Heart left ventricle (tissue), 16 donors: Measurements from ENCODE around the gene RNF224. TPM values are rescaled to one million over a fixed set of nuclear protein-coding genes. Genes with fewer than 3 reads are reported as not detected.

ENCODE experiments used
- ATAC-seq, 4 donors: fragments of 200-7000 bp; cut with Tn5 transposase; one replicate each; pipeline ENCODE4 v1.9.1; 2020 to 2022; ENCODE audit warnings: moderate library complexity in 4 of 4, mild to moderate bottlenecking in 3 of 4, moderate number of reproducible peaks in 1 of 4
- DNase-seq, 5 donors: peaks; one replicate each; pipeline ENCODE4 v3.0.0-alpha.2; 2020
- H3K27ac ChIP-seq, 12 donors: fragments of 200-600 bp; sonication (generic) in 4 of 12; one replicate each; pipeline versions ENCODE4 v1.5.0 to v1.8.0; 2016 to 2022; ENCODE audit warnings: mild to moderate bottlenecking in 2 of 12
- H3K27me3 ChIP-seq, 9 donors: fragments of 200-600 bp; sonication (generic) in 2 of 9; one replicate each; pipeline versions ENCODE4 v1.5.1 to v1.8.0; 2016 to 2022; ENCODE audit warnings: mild to moderate bottlenecking in 3 of 9
- H3K36me3 ChIP-seq, 9 donors: fragments of 200-600 bp; sonication (generic) in 2 of 9; one replicate each; pipeline versions ENCODE4 v1.5.0 to v1.8.0; 2018 to 2022; ENCODE audit warnings: mild to moderate bottlenecking in 2 of 9
- H3K4me1 ChIP-seq, 12 donors: fragments of 200-600 bp; sonication (generic) in 4 of 12; one replicate each; pipeline versions ENCODE4 v1.5.0 to v1.8.0; 2016 to 2022; ENCODE audit warnings: mild to moderate bottlenecking in 3 of 12
- H3K4me3 ChIP-seq, 12 donors: fragments of 200-600 bp; sonication (generic) in 4 of 12; one replicate each; pipeline versions ENCODE4 v1.5.0 to v1.8.0; 2017 to 2022; ENCODE audit warnings: mild to moderate bottlenecking in 9 of 12, moderate library complexity in 4 of 12
- H3K9me3 ChIP-seq, 12 donors: fragments of 200-600 bp; sonication (generic) in 4 of 12; one replicate each; pipeline versions ENCODE4 v1.5.0 to v1.8.0; 2016 to 2022; ENCODE audit warnings: mild to moderate bottlenecking in 1 of 12
- CTCF ChIP-seq, 12 donors: fragments of 200-600 bp; sonication (generic) in 4 of 12; IDR thresholded peaks; one replicate each; pipeline versions ENCODE4 v1.5.0 to v1.8.0; 2018 to 2022; ENCODE audit warnings: antibody characterized with exemption in 12 of 12, mild to moderate bottlenecking in 5 of 12
- POLR2A ChIP-seq, 2 donors: fragments of 450-650 bp; IDR thresholded peaks; one replicate each; pipeline ENCODE4 v1.6.1; 2017; ENCODE audit warnings: antibody characterized with exemption in 2 of 2, mild to moderate bottlenecking in 2 of 2, moderate library complexity in 2 of 2
- WGBS, 4 donors: extraction: QIAGEN DNeasy Blood & Tissue Kit in 2 of 4; methylation state at CpG; one replicate each; pipeline versions ENCODE4 v1.1.5 to v1.1.7; 2013 to 2018; 5-methylcytosine and 5-hydroxymethylcytosine counted together
- intact Hi-C, 10 donors: fragments of 100-400 bp; cut with DNase I; formaldehyde crosslinking; loops; one replicate each; pipeline versions ENCODE4 v1.11.1 to v1.14.2; 2022
- polyA plus RNA-seq, 2 donors: library from polyadenylated mRNA; stranded (reverse); fragments of 200-250 nt; gene quantifications; one replicate each; pipeline ENCODE4 v1.2.3, GENCODE V29; 2013
- total RNA-seq, 9 donors: library from RNA; depleted of rRNA in 2 of 9; stranded (reverse); fragments of >200 nt in 2 of 9; fragmentation: NEBNext Ultra II Directional in 3 of 9; extraction: Animal tissue kit (Norgen Biotek cat#: 25700) in 3 of 9; gene quantifications; one replicate each; pipeline versions ENCODE4 v1.1.0 to v1.2.4, GENCODE V29; 2016 to 2023
- donor health status: ischemic (EF 13 %, LVEDD 7.1; RV severe dilation, severe dysfunction).
- donor health status: healthy with polysubstance abuse.
- donor health status: DM: no; HTN: yes; CAD: no.
- donor health status: DM: no; HTN: no; CAD: no.
- donor health status: ischemic (EF 25% LVEDD 6.9; RV normal size, moderate dysfunction).
- donor health status: ischemic (EF 25% LVEDD 5.7; RV mildly dilated, moderate dysfunction).
- donor health status: healthy.
- donor health status: DM: yes; HTN: yes; CAD: no.
- donor health status: ischemic (EF 35%, LVEDD 5.7; RV mildly dilated, moderate dysfunction).
- donor health status: nonischemic (EF 11% LVEDD 7.7; RV severe dilation, severe dysfunction).
- donor health status: DM: yes; HTN: yes; CAD: no.
- donor health status: PGD.
- donor health status: ischemic (EF 29% LVEDD 5.4; RV normal size, mild dysfunction).
- donor health status: nonischemic (EF 23%, LVEDD 6.1; RV moderate dilation, normal function).

Gene RNF224
- total and polyA plus RNA-seq, 11 donors: not detected

- TF ChIP-seq POLR2A (IDR thresholded peaks at IDR 0.05) (no peak), CTCF (IDR thresholded peaks at IDR 0.05) (no peak)
- peak overlapping the region; percentile 19 to 71 (median 64) for H3K4me3 ChIP-seq
- H3K4me1 ChIP-seq: peaks cover 6 to 81% (median 41%) of the 10 kb centered on the region in 12 donors
- no peaks in the 10 kb centered on the region for H3K9me3 ChIP-seq
- H3K27me3 ChIP-seq: no peaks in the 10 kb centered on the region
- intact Hi-C loops: no loop called here
- DNase-seq (peak; percentile 45 to 77 (median 56)), ATAC-seq (peak in 3 of 4 donors; percentile 6 to 21 (median 8))
- H3K36me3 ChIP-seq: peaks cover 0 to 24% (median 17%) of the 10 kb centered on the region in 9 donors
- H3K27ac ChIP-seq: peak overlapping the region; percentile 83 to 100 (median 98)
- 4 to 14% (median 6%) methylated on average over 15 to 54 of the region's 54 CpGs for WGBS, 4 donors
These were observed 50.9 kb downstream of the RNF224 start for GRCh38 chr9:137278061-137278701.

Other genes starting within 250 kb of the RNF224 start
Only the 30 nearest of the 32 such genes appear.
- gene PAXX, start 235.1 kb upstream of the RNF224 start, total RNA-seq: 10 to 100 TPM; 15.0 to 35.3 (median 19.4) TPM
- 10 to 100 TPM; 31.2 to 57.3 TPM for gene PAXX, start 235.1 kb upstream of the RNF224 start, polyA plus RNA-seq
- 10 to 100 TPM in 1 of 9 donors, 1 to 10 TPM in 8; 1.5 to 16.7 (median 5.0) TPM for gene CLIC3, start 230.9 kb upstream of the RNF224 start, total RNA-seq
- 10 to 100 TPM in 1 of 2 donors, 1 to 10 TPM in 1; 3.9 to 11.3 TPM for gene CLIC3, start 230.9 kb upstream of the RNF224 start, polyA plus RNA-seq
- gene ABCA2, start 199.3 kb upstream of the RNF224 start, total RNA-seq: 10 to 100 TPM; 19.1 to 44.3 (median 33.4) TPM
- gene ABCA2, start 199.3 kb upstream of the RNF224 start, polyA plus RNA-seq: 10 to 100 TPM; 13.1 to 30.6 TPM
- gene FUT7, start 195.4 kb upstream of the RNF224 start, total RNA-seq: under 1 TPM in 2 of 9 donors, not detected in 7; 0.15 to 0.48 TPM
- gene FUT7, start 195.4 kb upstream of the RNF224 start, polyA plus RNA-seq: under 1 TPM in 1 of 2 donors, not detected in 1; 0.17 TPM
- 100 to 1,000 TPM in 1 of 9 donors, 10 to 100 TPM in 8; 45.1 to 114 (median 55.1) TPM for gene NPDC1, start 181.3 kb upstream of the RNF224 start, total RNA-seq
- gene NPDC1, start 181.3 kb upstream of the RNF224 start, polyA plus RNA-seq: 10 to 100 TPM; 38.4 to 71.7 TPM
- gene ENTPD2, start 173.4 kb upstream of the RNF224 start, total RNA-seq: 1 to 10 TPM in 8 of 9 donors, under 1 TPM in 1; 0.85 to 2.9 (median 1.2) TPM
- 1 to 10 TPM in 1 of 2 donors, under 1 TPM in 1; 0.50 to 1.2 TPM for gene ENTPD2, start 173.4 kb upstream of the RNF224 start, polyA plus RNA-seq
- gene SAPCD2, start 156.9 kb upstream of the RNF224 start, total RNA-seq: 1 to 10 TPM in 1 of 9 donors, under 1 TPM in 8; 0.09 to 2.0 (median 0.20) TPM
- under 1 TPM; 0.15 to 0.22 TPM for gene SAPCD2, start 156.9 kb upstream of the RNF224 start, polyA plus RNA-seq
- 10 to 100 TPM in 4 of 9 donors, 1 to 10 TPM in 5; 5.9 to 15.1 (median 9.4) TPM for gene UAP1L1, start 150.0 kb upstream of the RNF224 start, total RNA-seq
- 10 to 100 TPM in 1 of 2 donors, 1 to 10 TPM in 1; 3.9 to 12.4 TPM for gene UAP1L1, start 150.0 kb upstream of the RNF224 start, polyA plus RNA-seq
- 10 to 100 TPM; 17.6 to 40.6 (median 21.7) TPM for gene MAN1B1, start 140.5 kb upstream of the RNF224 start, total RNA-seq
- 10 to 100 TPM; 26.7 to 29.5 TPM for gene MAN1B1, start 140.5 kb upstream of the RNF224 start, polyA plus RNA-seq
- 100 to 1,000 TPM in 8 of 9 donors, 10 to 100 TPM in 1; 96.6 to 137 (median 119) TPM for gene DPP7, start 112.8 kb upstream of the RNF224 start, total RNA-seq
- gene DPP7, start 112.8 kb upstream of the RNF224 start, polyA plus RNA-seq: 100 to 1,000 TPM; 112 to 260 TPM
- not detected for gene GRIN1, start 88.3 kb upstream of the RNF224 start, total RNA-seq
- gene GRIN1, start 88.3 kb upstream of the RNF224 start, polyA plus RNA-seq: under 1 TPM in 1 of 2 donors, not detected in 1; 0.10 TPM
- not detected for gene LRRC26, start 57.5 kb upstream of the RNF224 start, total RNA-seq
- gene LRRC26, start 57.5 kb upstream of the RNF224 start, polyA plus RNA-seq: not detected
- not detected for gene TMEM210, start 55.4 kb upstream of the RNF224 start, total RNA-seq
- gene TMEM210, start 55.4 kb upstream of the RNF224 start, polyA plus RNA-seq: not detected
- 10 to 100 TPM; 14.3 to 35.9 (median 28.9) TPM for gene ANAPC2, start 38.9 kb upstream of the RNF224 start, total RNA-seq
- 10 to 100 TPM; 26.6 to 33.4 TPM for gene ANAPC2, start 38.9 kb upstream of the RNF224 start, polyA plus RNA-seq
- 100 to 1,000 TPM in 2 of 9 donors, 10 to 100 TPM in 7; 46.0 to 123 (median 59.9) TPM for gene SSNA1, start 38.8 kb upstream of the RNF224 start, total RNA-seq
- gene SSNA1, start 38.8 kb upstream of the RNF224 start, polyA plus RNA-seq: 100 to 1,000 TPM; 120 to 161 TPM
- 10 to 100 TPM; 11.5 to 18.0 (median 16.6) TPM for gene TPRN, start 26.8 kb upstream of the RNF224 start, total RNA-seq
- 10 to 100 TPM; 12.5 to 16.7 TPM for gene TPRN, start 26.8 kb upstream of the RNF224 start, polyA plus RNA-seq
- gene TMEM203, start 21.9 kb upstream of the RNF224 start, total RNA-seq: 10 to 100 TPM; 30.8 to 43.7 (median 39.9) TPM
- 10 to 100 TPM; 49.8 to 52.0 TPM for gene TMEM203, start 21.9 kb upstream of the RNF224 start, polyA plus RNA-seq
- 1 to 10 TPM; 4.5 to 9.6 (median 6.1) TPM for gene NDOR1, start 21.8 kb upstream of the RNF224 start, total RNA-seq
- 1 to 10 TPM; 6.2 to 9.2 TPM for gene NDOR1, start 21.8 kb upstream of the RNF224 start, polyA plus RNA-seq
- gene RNF208, start 5.3 kb upstream of the RNF224 start, total RNA-seq: 10 to 100 TPM in 7 of 9 donors, 1 to 10 TPM in 2; 6.9 to 34.1 (median 22.5) TPM
- 10 to 100 TPM in 1 of 2 donors, 1 to 10 TPM in 1; 9.3 to 72.7 TPM for gene RNF208, start 5.3 kb upstream of the RNF224 start, polyA plus RNA-seq
- gene CYSRT1, start 2.3 kb upstream of the RNF224 start, total RNA-seq: under 1 TPM in 6 of 9 donors, not detected in 3; 0.22 to 0.61 (median 0.29) TPM
- gene CYSRT1, start 2.3 kb upstream of the RNF224 start, polyA plus RNA-seq: under 1 TPM; 0.14 to 0.27 TPM
- not detected for gene SLC34A3, start 3.4 kb downstream of the RNF224 start, total RNA-seq
- not detected for gene SLC34A3, start 3.4 kb downstream of the RNF224 start, polyA plus RNA-seq
- 100 to 1,000 TPM; 244 to 769 (median 456) TPM for gene TUBB4B, start 13.8 kb downstream of the RNF224 start, total RNA-seq
- gene TUBB4B, start 13.8 kb downstream of the RNF224 start, polyA plus RNA-seq: 100 to 1,000 TPM; 705 to 900 TPM
- under 1 TPM in 2 of 9 donors, not detected in 7; 0.23 to 0.31 TPM for gene STPG3, start 23.8 kb downstream of the RNF224 start, total RNA-seq
- under 1 TPM in 1 of 2 donors, not detected in 1; 0.61 TPM for gene STPG3, start 23.8 kb downstream of the RNF224 start, polyA plus RNA-seq
- 10 to 100 TPM; 32.5 to 55.5 (median 38.1) TPM for gene NELFB, start 27.8 kb downstream of the RNF224 start, total RNA-seq
- 10 to 100 TPM; 31.4 to 77.8 TPM for gene NELFB, start 27.8 kb downstream of the RNF224 start, polyA plus RNA-seq
- 10 to 100 TPM; 14.0 to 46.4 (median 18.5) TPM for gene TOR4A, start 50.2 kb downstream of the RNF224 start, total RNA-seq
- gene TOR4A, start 50.2 kb downstream of the RNF224 start, polyA plus RNA-seq: 10 to 100 TPM in 1 of 2 donors, 1 to 10 TPM in 1; 6.6 to 16.3 TPM
- 10 to 100 TPM in 5 of 9 donors, 1 to 10 TPM in 4; 6.4 to 15.8 (median 10.3) TPM for gene NRARP, start 74.8 kb downstream of the RNF224 start, total RNA-seq
- 1 to 10 TPM; 1.6 to 4.2 TPM for gene NRARP, start 74.8 kb downstream of the RNF224 start, polyA plus RNA-seq
- 10 to 100 TPM in 2 of 9 donors, 1 to 10 TPM in 7; 4.1 to 12.9 (median 8.6) TPM for gene EXD3, start 195.7 kb downstream of the RNF224 start, total RNA-seq
- 10 to 100 TPM in 1 of 2 donors, 1 to 10 TPM in 1; 5.6 to 15.2 TPM for gene EXD3, start 195.7 kb downstream of the RNF224 start, polyA plus RNA-seq
- gene NOXA1, start 195.9 kb downstream of the RNF224 start, total RNA-seq: 1 to 10 TPM in 8 of 9 donors, under 1 TPM in 1; 0.81 to 5.5 (median 2.7) TPM
- gene NOXA1, start 195.9 kb downstream of the RNF224 start, polyA plus RNA-seq: 1 to 10 TPM in 1 of 2 donors, under 1 TPM in 1; 0.44 to 4.1 TPM
- gene ENTPD8, start 213.9 kb downstream of the RNF224 start, total RNA-seq: not detected
- gene ENTPD8, start 213.9 kb downstream of the RNF224 start, polyA plus RNA-seq: not detected
- 10 to 100 TPM in 8 of 9 donors, 1 to 10 TPM in 1; 7.5 to 21.0 (median 12.6) TPM for gene NSMF, start 231.8 kb downstream of the RNF224 start, total RNA-seq
- gene NSMF, start 231.8 kb downstream of the RNF224 start, polyA plus RNA-seq: 10 to 100 TPM; 17.3 to 22.1 TPM